Measurements from ENCODE around the gene SUSD6.

Gene SUSD6

GRCh38 chr14:69611172-69612013 is at the start of gene SUSD6:
SUSD6 (plus strand) TSS chr14:69611596; CDS start chr14:69658593, 46,997 bp downstream.
- peak; percentile 89 for DNase-seq (ENCODE audit: low read depth)
- peak within 1 kb of the TSS; percentile 79 for H3K4me3 ChIP-seq (ENCODE audit: low read length)
- TF ChIP-seq, protein P1, sequence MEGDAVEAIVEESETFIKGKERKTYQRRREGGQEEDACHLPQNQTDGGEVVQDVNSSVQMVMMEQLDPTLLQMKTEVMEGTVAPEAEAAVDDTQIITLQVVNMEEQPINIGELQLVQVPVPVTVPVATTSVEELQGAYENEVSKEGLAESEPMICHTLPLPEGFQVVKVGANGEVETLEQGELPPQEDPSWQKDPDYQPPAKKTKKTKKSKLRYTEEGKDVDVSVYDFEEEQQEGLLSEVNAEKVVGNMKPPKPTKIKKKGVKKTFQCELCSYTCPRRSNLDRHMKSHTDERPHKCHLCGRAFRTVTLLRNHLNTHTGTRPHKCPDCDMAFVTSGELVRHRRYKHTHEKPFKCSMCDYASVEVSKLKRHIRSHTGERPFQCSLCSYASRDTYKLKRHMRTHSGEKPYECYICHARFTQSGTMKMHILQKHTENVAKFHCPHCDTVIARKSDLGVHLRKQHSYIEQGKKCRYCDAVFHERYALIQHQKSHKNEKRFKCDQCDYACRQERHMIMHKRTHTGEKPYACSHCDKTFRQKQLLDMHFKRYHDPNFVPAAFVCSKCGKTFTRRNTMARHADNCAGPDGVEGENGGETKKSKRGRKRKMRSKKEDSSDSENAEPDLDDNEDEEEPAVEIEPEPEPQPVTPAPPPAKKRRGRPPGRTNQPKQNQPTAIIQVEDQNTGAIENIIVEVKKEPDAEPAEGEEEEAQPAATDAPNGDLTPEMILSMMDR (IDR thresholded peaks at IDR 0.05; ENCODE audit: insufficient read depth, low read depth, low read length, missing control alignments), result no peak

DNA sequence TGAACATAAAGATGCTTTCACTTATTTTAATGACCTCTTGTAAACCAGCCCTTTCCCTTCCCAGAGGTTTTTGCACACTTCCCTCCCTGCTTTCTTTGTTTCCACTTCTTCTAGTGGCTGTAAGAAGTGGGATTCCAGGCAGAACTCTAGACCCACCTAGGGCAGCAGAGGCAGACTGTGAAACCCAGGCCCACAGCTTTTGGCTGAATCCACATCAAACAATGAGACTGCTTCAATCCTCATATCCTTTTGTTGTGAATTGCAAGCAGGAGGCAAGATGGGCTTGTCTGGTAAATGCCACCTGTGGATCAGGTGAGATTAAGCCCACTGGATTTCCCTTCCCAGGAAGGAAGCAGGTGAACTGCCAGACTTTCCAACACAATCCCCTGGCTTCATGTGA is 49.5 kb upstream of the SUSD6 start:
- no peak for DNase-seq (ENCODE audit: low read depth)
- no peak overlapping the region for H3K4me3 ChIP-seq (ENCODE audit: low read length)
- TF ChIP-seq, protein P1 (IDR thresholded peaks at IDR 0.05; ENCODE audit: insufficient read depth, low read depth, low read length, missing control alignments), result no peak

DNA sequence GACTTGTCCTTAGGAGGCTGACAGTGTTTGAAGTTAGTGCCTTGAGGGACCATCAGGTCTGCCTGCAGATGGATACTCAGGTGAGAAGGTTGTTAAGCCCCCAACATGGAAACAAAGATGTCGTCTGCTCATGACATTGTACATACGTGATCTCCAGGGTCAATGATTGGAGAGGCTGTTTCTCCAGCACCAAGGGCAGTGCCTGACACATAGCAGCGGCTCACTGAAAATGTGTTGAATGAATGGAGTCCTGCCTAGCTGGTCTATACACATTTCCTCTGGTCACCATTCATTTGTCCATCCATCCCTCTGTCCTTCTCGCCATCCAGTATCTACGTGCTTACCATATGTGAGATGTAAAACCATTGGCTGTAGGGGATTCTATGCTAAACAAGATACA is 43.8 kb upstream of the SUSD6 start:
- TF ChIP-seq, protein P1 (IDR thresholded peaks at IDR 0.05; ENCODE audit: insufficient read depth, low read depth, low read length, missing control alignments), result no peak
- no peak for DNase-seq (ENCODE audit: low read depth)
- no peak overlapping the region for H3K4me3 ChIP-seq (ENCODE audit: low read length)

DNA sequence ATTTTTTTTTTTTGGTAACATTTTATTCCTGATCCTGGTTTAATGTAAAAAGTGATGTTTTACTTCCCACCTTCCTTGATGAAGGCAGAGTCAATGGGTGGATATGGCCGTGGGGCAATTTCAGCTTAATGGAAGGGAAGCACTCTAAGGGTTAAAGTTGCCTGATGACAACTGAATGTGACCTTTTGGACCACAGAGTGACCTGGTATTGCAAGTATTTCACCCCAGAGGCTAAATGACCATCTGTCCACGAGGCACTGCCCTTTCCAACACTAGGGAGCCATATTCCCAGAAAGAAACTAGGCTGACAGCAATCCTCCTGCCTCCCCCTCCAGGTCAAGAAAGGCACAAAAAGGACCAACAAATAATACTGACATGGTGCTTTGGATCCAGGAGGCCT is 41.5 kb upstream of the SUSD6 start:
- TF ChIP-seq, protein P1 (IDR thresholded peaks at IDR 0.05; ENCODE audit: insufficient read depth, low read depth, low read length, missing control alignments), result no peak
- no peak overlapping the region for H3K4me3 ChIP-seq (ENCODE audit: low read length)
- no peak for DNase-seq (ENCODE audit: low read depth)

- DNase-seq (ENCODE audit: low read depth), result no peak
- H3K4me3 ChIP-seq (ENCODE audit: low read length), result no peak overlapping the region
- TF ChIP-seq, protein P1 (IDR thresholded peaks at IDR 0.05; ENCODE audit: insufficient read depth, low read depth, low read length, missing control alignments), result no peak
Observed at GRCh38 chr14:69570836-69571330, 40.5 kb upstream of the SUSD6 start.

DNA sequence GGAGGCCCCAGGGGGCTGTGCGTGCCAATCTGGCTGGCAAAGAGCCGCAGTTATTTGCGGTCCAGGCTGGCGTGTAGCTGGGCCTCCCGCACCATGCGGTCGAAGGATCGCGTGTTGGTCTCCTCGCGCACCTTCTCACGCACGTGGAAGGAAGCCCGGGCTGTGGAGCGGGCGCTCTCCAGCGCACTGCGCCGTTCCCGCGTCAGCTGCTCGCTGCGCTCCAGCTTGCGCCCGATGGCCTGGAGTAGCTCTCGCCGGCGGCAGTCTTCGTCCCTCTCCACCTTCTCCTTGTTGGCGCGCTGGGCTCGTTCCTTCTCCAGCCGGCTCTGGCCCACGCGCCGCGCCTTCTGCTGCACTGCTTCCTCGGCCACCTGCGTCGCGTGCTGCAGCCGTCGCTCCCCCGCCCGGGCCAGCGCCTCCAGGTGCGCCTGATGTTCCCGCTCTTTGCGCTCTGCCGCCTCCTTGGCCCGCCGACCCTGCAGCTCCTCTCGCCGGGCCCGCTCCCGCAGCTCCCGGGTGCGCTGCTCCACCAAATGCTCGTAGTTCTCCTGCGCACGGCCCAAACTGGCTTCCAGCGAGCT is 39.9 kb upstream of the SUSD6 start:
- DNase-seq (ENCODE audit: low read depth), result peak; percentile 16
- peak overlapping the region; percentile 7 for H3K4me3 ChIP-seq (ENCODE audit: low read length)
- TF ChIP-seq, protein P1 (IDR thresholded peaks at IDR 0.05; ENCODE audit: insufficient read depth, low read depth, low read length, missing control alignments), result no peak
